GM23338 (cell line): ENCODE data around the gene LEFTY2. TPM values are rescaled to one million over a fixed set of nuclear protein-coding genes. Genes with fewer than 3 reads are reported as not detected.

Experiments
- ATAC-seq: fragments of 200-7000 bp; cut with Tn5 transposase; 3 replicates; pipeline ENCODE4 v1.9.1; 2020
- DNase-seq: peaks from one replicate; pipeline ENCODE4 v3.0.0-alpha.2; 2015; ENCODE audit warnings: low spot score
- H2AFZ ChIP-seq: fragments of 200-600 bp; sonication (generic); 2 replicates; pipeline ENCODE4 v1.8.0; 2016; ENCODE audit warnings: antibody characterized with exemption, mild to moderate bottlenecking, moderate library complexity
- H3F3A ChIP-seq: fragments of 200-600 bp; sonication (generic); replicated peaks from 2 replicates; pipeline ENCODE4 v1.8.0; 2017; ENCODE audit warnings: antibody characterized with exemption, mixed run types, low read depth
- H3K27ac ChIP-seq: fragments of 200-600 bp; sonication (generic); 2 replicates; pipeline ENCODE4 v1.6.1; 2016; ENCODE audit warnings: low read depth
- H3K27me3 ChIP-seq: fragments of 200-600 bp; sonication (generic); 2 replicates; pipeline ENCODE4 v1.8.0; 2016; ENCODE audit warnings: mild to moderate bottlenecking, mixed run types, moderate library complexity; ENCODE audit not compliant: insufficient read depth
- H3K36me3 ChIP-seq: fragments of 200-600 bp; sonication (generic); 2 replicates; pipeline ENCODE4 v1.8.0; 2016; ENCODE audit warnings: mild to moderate bottlenecking; ENCODE audit not compliant: insufficient read depth
- H3K4me1 ChIP-seq: fragments of 200-600 bp; sonication (generic); 2 replicates; pipeline ENCODE4 v1.8.0; 2016; ENCODE audit warnings: mild to moderate bottlenecking, moderate library complexity; ENCODE audit not compliant: insufficient read depth
- H3K4me2 ChIP-seq: fragments of 200-600 bp; sonication (generic); 2 replicates; pipeline ENCODE4 v1.7.1; 2017; ENCODE audit warnings: mixed run types
- H3K4me3 ChIP-seq: fragments of 200-600 bp; sonication (generic); 2 replicates; pipeline ENCODE4 v1.6.1; 2016; ENCODE audit warnings: mixed run types
- H3K79me2 ChIP-seq: fragments of 200-600 bp; sonication (generic); replicated peaks from 2 replicates; pipeline ENCODE4 v1.8.0; 2017; ENCODE audit warnings: mild to moderate bottlenecking; ENCODE audit not compliant: insufficient read depth
- H3K9me2 ChIP-seq: fragments of 200-600 bp; sonication (generic); 2 replicates; pipeline ENCODE4 v1.8.0; 2017; ENCODE audit not compliant: insufficient read depth
- H4K20me1 ChIP-seq: fragments of 200-600 bp; sonication (generic); replicated peaks from 2 replicates; pipeline ENCODE4 v1.8.0; 2017; ENCODE audit warnings: mild to moderate bottlenecking; ENCODE audit not compliant: insufficient read depth
- H3K27ac Mint-ChIP-seq: 2 replicates; pipeline ENCODE4 v1.8.0; 2020; ENCODE audit warnings: inconsistent platforms, mild to moderate bottlenecking, moderate library complexity, mixed read lengths
- H3K27me3 Mint-ChIP-seq: 3 replicates; pipeline ENCODE4 v1.8.0; 2022; ENCODE audit warnings: low read depth, mild to moderate bottlenecking, moderate library complexity, mixed read lengths, inconsistent platforms; ENCODE audit not compliant: insufficient read depth, poor library complexity
- H3K36me3 Mint-ChIP-seq: 3 replicates; pipeline ENCODE4 v1.8.0; 2021; ENCODE audit warnings: low read depth, mild to moderate bottlenecking, inconsistent platforms, moderate library complexity, mixed read lengths
- H3K4me1 Mint-ChIP-seq: 3 replicates; pipeline ENCODE4 v1.8.0; 2020; ENCODE audit warnings: mild to moderate bottlenecking, inconsistent platforms, mixed read lengths
- H3K4me3 Mint-ChIP-seq: 3 replicates; pipeline ENCODE4 v1.8.0; 2021; ENCODE audit warnings: moderate library complexity, mild to moderate bottlenecking, inconsistent platforms, mixed read lengths
- H3K9me3 Mint-ChIP-seq: 3 replicates; pipeline ENCODE4 v1.8.0; 2020; ENCODE audit warnings: moderate library complexity, mild to moderate bottlenecking, inconsistent platforms, mixed read lengths
- EZH2 ChIP-seq: fragments of 200-600 bp; sonication (generic); IDR thresholded peaks from one replicate; pipeline ENCODE4 v1.8.0; 2017; ENCODE audit warnings: antibody characterized with exemption, mild to moderate bottlenecking, low read depth; ENCODE audit not compliant: unreplicated experiment
- NANOG ChIP-seq: IDR thresholded peaks from 2 replicates; pipeline ENCODE4 v1.6.1; 2016; ENCODE audit warnings: antibody characterized with exemption, borderline replicate concordance
- STAT1 ChIP-seq: IDR thresholded peaks from one replicate; pipeline ENCODE4 v1.6.1; 2016; ENCODE audit warnings: antibody characterized with exemption; ENCODE audit not compliant: unreplicated experiment
- ZNF114 ChIP-seq: fragments of 250-450 bp; sonication (Bioruptor Pico); IDR thresholded peaks from 2 replicates; pipeline ENCODE4 v1.5.0; 2020; ENCODE audit warnings: mild to moderate bottlenecking, moderate library complexity
- ZNF331 ChIP-seq: fragments of 250-450 bp; sonication (Bioruptor Pico); IDR thresholded peaks from 2 replicates; pipeline ENCODE4 v1.5.0; 2020; ENCODE audit warnings: low read depth, mild to moderate bottlenecking, moderate library complexity
- long read RNA-seq: library from polyadenylated mRNA; unstranded; transcript quantifications from one replicate; pipeline ENCODE4 v2.0.0, GENCODE V29; 2020; ENCODE audit not compliant: unreplicated experiment
- polyA plus RNA-seq: library from polyadenylated mRNA; unstranded; fragments of >200 nt; fragmentation: Nextera tagmentation; extraction: Ambion mirVana; gene quantifications from 2 replicates; pipeline ENCODE4 v1.2.1, GENCODE V29; 2016
- total RNA-seq: library from RNA; depleted of rRNA; stranded (reverse); fragments of >200 nt; shearing (Covaris generic); gene quantifications from 2 replicates; pipeline ENCODE4 v1.2.3, GENCODE V29; 2014; rRNA removed
- TF ChIP-seq, protein P1 (sequence below), 2 experiments: fragments of 200-600 bp in 1 of 2; sonication (generic) in 1 of 2; conservative IDR thresholded peaks; 2 replicates each; pipeline versions ENCODE4 v1.5.1 to v1.6.1; 2016 to 2017; ENCODE audit warnings: antibody characterized with exemption in 2 of 2, low read depth in 2 of 2, mild to moderate bottlenecking in 2 of 2, moderate library complexity in 1 of 2

LEFTY2 gene, protein sequence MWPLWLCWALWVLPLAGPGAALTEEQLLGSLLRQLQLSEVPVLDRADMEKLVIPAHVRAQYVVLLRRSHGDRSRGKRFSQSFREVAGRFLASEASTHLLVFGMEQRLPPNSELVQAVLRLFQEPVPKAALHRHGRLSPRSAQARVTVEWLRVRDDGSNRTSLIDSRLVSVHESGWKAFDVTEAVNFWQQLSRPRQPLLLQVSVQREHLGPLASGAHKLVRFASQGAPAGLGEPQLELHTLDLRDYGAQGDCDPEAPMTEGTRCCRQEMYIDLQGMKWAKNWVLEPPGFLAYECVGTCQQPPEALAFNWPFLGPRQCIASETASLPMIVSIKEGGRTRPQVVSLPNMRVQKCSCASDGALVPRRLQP
- total RNA-seq (12.4 and 16.9 TPM in 2 replicates), polyA plus RNA-seq (8.3 and 10.2 TPM in 2 replicates)
- long read RNA-seq, partial matches to known transcripts: 1 of 4 reads
- long read RNA-seq, other reads (novel, unspliced or antisense): 1 of 4 reads

DNA sequence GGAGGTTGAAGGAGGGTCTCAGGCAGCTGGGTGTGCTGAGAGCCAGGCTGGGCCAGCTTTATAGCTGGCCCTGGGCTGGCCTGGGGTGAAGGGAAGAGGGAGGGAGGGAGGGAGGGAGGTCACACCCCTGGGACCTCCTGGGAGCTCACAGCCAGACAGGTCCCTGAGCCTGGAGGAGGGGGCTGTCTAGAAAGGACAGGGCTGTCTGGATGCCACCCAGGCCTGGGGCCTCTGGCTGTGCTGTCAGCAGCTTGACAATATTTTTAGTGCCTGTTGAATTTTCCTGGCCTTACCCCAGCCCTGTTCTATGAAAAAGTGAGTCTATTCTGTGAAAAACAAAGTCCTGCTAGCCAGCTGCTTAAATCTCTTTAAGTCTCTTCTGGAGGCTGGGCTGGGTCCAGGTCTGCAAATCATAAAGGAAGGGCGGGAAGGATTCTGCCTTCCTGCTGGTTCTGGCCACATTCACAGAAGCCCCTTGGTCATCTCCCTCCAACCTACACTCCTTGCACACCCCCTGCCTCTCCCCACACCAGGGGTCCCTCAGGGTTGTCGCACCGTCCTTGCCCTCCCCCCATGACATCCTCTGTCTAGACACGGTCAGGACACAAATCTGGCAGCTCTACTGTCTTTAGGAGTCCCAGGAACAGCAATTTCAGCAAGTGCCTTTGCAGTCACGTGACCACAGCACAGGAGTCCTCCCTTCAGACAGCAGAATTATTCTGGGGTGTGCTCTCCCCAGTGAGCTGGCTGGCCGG, at the start of gene LEFTY2:
TSS of gene LEFTY2 (minus strand) at position 34 of the 755 bp plus-strand sequence. CDS start 80 bp downstream, outside the sequence.
- Histone ChIP-seq H3K9me2 (no peaks in the 10 kb centered on the region), H3K27ac (0 out of 2 replicates have a peak within 1 kb of the TSS, but pooled peaks have one; percentile 14), H4K20me1 (no peaks in the 10 kb centered on the region), H3F3A (peaks cover 30% of the 10 kb centered on the region), H2AFZ (no peak within 1 kb of the TSS), H3K4me2 (peak within 1 kb of the TSS; percentile 83; the same call in 1 of the 2 replicates), H3K4me3 (peak within 1 kb of the TSS; percentile 59; the same call in 1 of the 2 replicates), H3K4me1 (peaks cover 44% of the 10 kb centered on the region), H3K27me3 (peaks cover 4% of the 10 kb centered on the region; the same call in 1 of the 2 replicates), H3K36me3 (no peaks in the 10 kb centered on the region), H3K79me2 (peaks cover 8% of the 10 kb centered on the region; the same call in 1 of the 2 replicates)
- Mint-ChIP-seq H3K36me3 (no peaks in the 10 kb centered on the region; the same call in 2 of the 3 replicates), H3K4me3 (peak within 1 kb of the TSS; percentile 64), H3K27me3 (peaks cover 29% of the 10 kb centered on the region), H3K4me1 (peaks cover 54% of the 10 kb centered on the region), H3K27ac (no peak within 1 kb of the TSS; the same call in 1 of the 2 replicates), H3K9me3 (no peaks in the 10 kb centered on the region)
- DNase-seq: no peak
- no peak for TF ChIP-seq NANOG
- TF ChIP-seq ZNF114: no peak
- TF ChIP-seq ZNF331: no peak
- TF ChIP-seq EZH2: no peak
- no peak for TF ChIP-seq STAT1
- ATAC-seq: no peak

DNA sequence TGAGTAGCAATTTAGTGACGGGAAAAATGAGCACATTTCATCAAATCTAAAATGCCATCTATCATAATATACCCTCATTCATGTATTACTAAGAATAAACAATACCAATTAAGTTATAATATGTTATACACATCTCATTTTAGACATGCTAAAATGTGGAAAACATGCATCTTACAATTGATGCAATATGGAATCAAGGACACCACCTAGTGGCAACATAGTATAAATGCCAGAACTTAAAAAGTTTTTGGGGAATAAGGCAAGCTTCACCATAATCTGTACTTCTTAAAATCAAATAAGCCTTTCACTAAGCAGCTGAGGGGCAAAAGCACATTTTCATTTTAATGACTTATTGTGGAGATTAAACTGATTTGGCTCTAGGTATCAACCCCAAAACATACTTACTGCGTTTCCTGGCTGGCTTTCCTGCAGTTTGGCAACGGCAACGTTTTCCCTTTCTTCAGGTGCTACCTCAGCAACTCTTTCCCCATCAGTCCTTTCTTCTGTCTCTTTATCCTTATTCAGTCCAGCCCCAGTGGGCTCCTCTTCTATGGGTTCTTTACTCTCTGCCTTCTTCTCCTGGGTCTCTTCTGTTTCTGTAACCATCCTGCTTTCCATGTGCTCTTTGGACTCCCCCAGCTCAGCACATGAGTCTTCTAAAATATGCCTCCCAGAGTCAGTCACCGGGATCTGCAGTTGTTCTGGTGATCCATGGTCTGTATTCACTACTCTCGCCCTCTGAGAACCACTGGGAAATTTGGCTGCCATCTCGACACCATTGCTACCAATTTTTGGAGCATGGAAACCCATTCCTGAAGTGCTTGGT, 46.7 kb upstream of the LEFTY2 start:
- Histone ChIP-seq H3K27ac (peak overlapping the region; percentile 20; the same call in 1 of the 2 replicates), H3K79me2 (peaks cover 14% of the 10 kb centered on the region), H3K4me3 (no peak overlapping the region), H2AFZ (no peak overlapping the region), H4K20me1 (peaks cover 3% of the 10 kb centered on the region), H3K36me3 (peaks cover 64% of the 10 kb centered on the region), H3K4me1 (no peaks in the 10 kb centered on the region), H3K27me3 (no peaks in the 10 kb centered on the region), H3K4me2 (no peak overlapping the region), H3F3A (peaks cover 8% of the 10 kb centered on the region; the same call in 1 of the 2 replicates), H3K9me2 (no peaks in the 10 kb centered on the region)
- TF ChIP-seq, protein P1, sequence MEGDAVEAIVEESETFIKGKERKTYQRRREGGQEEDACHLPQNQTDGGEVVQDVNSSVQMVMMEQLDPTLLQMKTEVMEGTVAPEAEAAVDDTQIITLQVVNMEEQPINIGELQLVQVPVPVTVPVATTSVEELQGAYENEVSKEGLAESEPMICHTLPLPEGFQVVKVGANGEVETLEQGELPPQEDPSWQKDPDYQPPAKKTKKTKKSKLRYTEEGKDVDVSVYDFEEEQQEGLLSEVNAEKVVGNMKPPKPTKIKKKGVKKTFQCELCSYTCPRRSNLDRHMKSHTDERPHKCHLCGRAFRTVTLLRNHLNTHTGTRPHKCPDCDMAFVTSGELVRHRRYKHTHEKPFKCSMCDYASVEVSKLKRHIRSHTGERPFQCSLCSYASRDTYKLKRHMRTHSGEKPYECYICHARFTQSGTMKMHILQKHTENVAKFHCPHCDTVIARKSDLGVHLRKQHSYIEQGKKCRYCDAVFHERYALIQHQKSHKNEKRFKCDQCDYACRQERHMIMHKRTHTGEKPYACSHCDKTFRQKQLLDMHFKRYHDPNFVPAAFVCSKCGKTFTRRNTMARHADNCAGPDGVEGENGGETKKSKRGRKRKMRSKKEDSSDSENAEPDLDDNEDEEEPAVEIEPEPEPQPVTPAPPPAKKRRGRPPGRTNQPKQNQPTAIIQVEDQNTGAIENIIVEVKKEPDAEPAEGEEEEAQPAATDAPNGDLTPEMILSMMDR (conservative IDR thresholded peaks at IDR 0.05; ENCODE audit: low read depth in 2 of 2): peak; percentile 63 to 92
- TF ChIP-seq NANOG: no peak
- Mint-ChIP-seq H3K27me3 (peaks cover 3% of the 10 kb centered on the region), H3K36me3 (peaks cover 72% of the 10 kb centered on the region), H3K27ac (no peak overlapping the region), H3K4me3 (no peak overlapping the region), H3K4me1 (no peaks in the 10 kb centered on the region), H3K9me3 (no peaks in the 10 kb centered on the region)
- DNase-seq (peak; percentile 68), ATAC-seq (no peak)
